Measurements from ENCODE around the gene MAP4K3.

Gene MAP4K3

GRCh38 chr2:39234754-39235153 is 202.3 kb downstream of the MAP4K3 start:
- no peak for DNase-seq

GRCh38 chr2:39232141-39232540 is 204.9 kb downstream of the MAP4K3 start:
- DNase-seq, result no peak

- no peak for DNase-seq
Measured at GRCh38 chr2:39228413-39229209, 208.5 kb downstream of the MAP4K3 start.

GRCh38 chr2:39227628-39228412 is 209.3 kb downstream of the MAP4K3 start:
- peak; percentile 13 to 52 for DNase-seq

GRCh38 chr2:39225567-39225966 is 211.5 kb downstream of the MAP4K3 start:
- no peak for DNase-seq

- DNase-seq, result no peak
Measured at GRCh38 chr2:39223909-39224308, 213.2 kb downstream of the MAP4K3 start.

- no peak for DNase-seq
Measured at GRCh38 chr2:39221459-39221858, 215.6 kb downstream of the MAP4K3 start.

- DNase-seq, result no peak
Measured at GRCh38 chr2:39220136-39220535, 216.9 kb downstream of the MAP4K3 start.

- no peak for DNase-seq
Measured at GRCh38 chr2:39218391-39218790, 218.7 kb downstream of the MAP4K3 start.

- DNase-seq, result no peak
Measured at GRCh38 chr2:39217192-39217550, 219.9 kb downstream of the MAP4K3 start.

- no peak for DNase-seq
Measured at GRCh38 chr2:39216346-39217191, 220.5 kb downstream of the MAP4K3 start.

GRCh38 chr2:39215545-39215944 is 221.5 kb downstream of the MAP4K3 start:
- no peak for DNase-seq

GRCh38 chr2:39213015-39213414 is 224.1 kb downstream of the MAP4K3 start:
- no peak for DNase-seq

- no peak for DNase-seq
Measured at GRCh38 chr2:39210846-39211245, 226.2 kb downstream of the MAP4K3 start.

- no peak for DNase-seq
Measured at GRCh38 chr2:39203382-39203781, 233.7 kb downstream of the MAP4K3 start.

- DNase-seq, result no peak
Measured at GRCh38 chr2:39202639-39203369, 234.3 kb downstream of the MAP4K3 start.

Data from NCI-H187 (cell line).